Caco-2 (cell line): ENCODE data around the gene TESK2. TPM values are rescaled to one million over a fixed set of nuclear protein-coding genes. Genes with fewer than 3 reads are reported as not detected.
A peak's percentile ranks its signal among the peaks of the same experiment; 100 is the strongest.

Source experiments
- BruUV-seq: library from RNA; stranded (reverse); fragments of 400-500 nt; replicated peaks from 2 replicates; lab custom pipeline; 2021; lab: Mats Ljungman, UMichigan
- CTCF ChIA-PET: fragments of 300-600 bp; sonication (Branson Sonifier 250); formaldehyde crosslinking; loops from one replicate; lab custom pipeline; 2022; ENCODE audit warnings: antibody characterized with exemption; lab: Charles Lee
- POLR2A ChIA-PET: fragments of 300-600 bp; sonication (Branson Sonifier 250); formaldehyde crosslinking; loops from one replicate; lab custom pipeline; 2022; ENCODE audit warnings: antibody characterized with exemption; lab: Charles Lee
- DNase-seq, 2 experiments: peaks; one replicate each; pipeline versions ENCODE4 v3.0.0 to v3.0.0-alpha.2; 2020 to 2022
- H3K27me3 ChIP-seq: replicated peaks from 2 replicates; pipeline ENCODE4 v1.6.0; 2011; ENCODE audit warnings: low read length; ENCODE audit not compliant: control insufficient read depth, insufficient read depth
- H3K36me3 ChIP-seq: 2 replicates; pipeline ENCODE4 v1.5.1; 2011; ENCODE audit warnings: low read length; ENCODE audit not compliant: control insufficient read depth, insufficient read depth
- H3K4me1 ChIP-seq: fragments of 250-450 bp; sonication (Bioruptor Pico); 2 replicates; pipeline ENCODE4 v1.5.1; 2020; ENCODE audit warnings: mild to moderate bottlenecking
- H3K4me3 ChIP-seq: 2 replicates; pipeline ENCODE4 v1.5.1; 2011; ENCODE audit warnings: low read depth, mild to moderate bottlenecking, control low read depth, low read length
- H3K9me3 ChIP-seq: fragments of 250-450 bp; sonication (Bioruptor Pico); 2 replicates; pipeline ENCODE4 v1.5.1; 2020; ENCODE audit warnings: mild to moderate bottlenecking, moderate library complexity
- H3K27ac Mint-ChIP-seq: one replicate; pipeline ENCODE4 v1.8.0; 2022; ENCODE audit warnings: mixed read lengths; ENCODE audit not compliant: unreplicated experiment
- H3K27me3 Mint-ChIP-seq: one replicate; pipeline ENCODE4 v1.8.0; 2022; ENCODE audit warnings: mixed read lengths; ENCODE audit not compliant: insufficient read depth, unreplicated experiment
- H3K36me3 Mint-ChIP-seq: one replicate; pipeline ENCODE4 v1.8.0; 2022; ENCODE audit warnings: mild to moderate bottlenecking, mixed read lengths; ENCODE audit not compliant: insufficient read depth, unreplicated experiment
- H3K4me1 Mint-ChIP-seq: one replicate; pipeline ENCODE4 v1.8.0; 2022; ENCODE audit warnings: low read depth, mixed read lengths; ENCODE audit not compliant: unreplicated experiment
- H3K4me3 Mint-ChIP-seq: one replicate; pipeline ENCODE4 v1.8.0; 2022; ENCODE audit warnings: mild to moderate bottlenecking, moderate library complexity, mixed read lengths; ENCODE audit not compliant: unreplicated experiment
- H3K9me3 Mint-ChIP-seq: one replicate; pipeline ENCODE4 v1.8.0; 2022; ENCODE audit warnings: mixed read lengths; ENCODE audit not compliant: unreplicated experiment
- intact Hi-C: fragments of 100-400 bp; cut with micrococcal nuclease; formaldehyde crosslinking; loops from one replicate; pipeline ENCODE4 v1.10.0; 2022; ENCODE audit not compliant: unreplicated experiment
- total RNA-seq: library from RNA; stranded (reverse); gene quantifications from 2 replicates; pipeline ENCODE4 v1.2.3, GENCODE V29; 2022
- TF ChIP-seq, protein P1 (sequence below), 2 experiments: fragments of 200-600 bp in 1 of 2; IDR thresholded peaks; 1 replicate in 1 of 2; 2 replicates in 1 of 2; pipeline versions ENCODE4 v1.5.1 to v1.8.0; 2011 to 2022; ENCODE audit warnings: antibody characterized with exemption in 1 of 2, control low read depth in 1 of 2, inconsistent platforms in 1 of 2, low read depth in 1 of 2, low read length in 1 of 2, mild to moderate bottlenecking in 1 of 2, moderate library complexity in 1 of 2; ENCODE audit not compliant: insufficient read depth in 1 of 2, severe bottlenecking in 1 of 2, unreplicated experiment in 1 of 2

TESK2 gene
- total RNA-seq, 1 experiment from 2014 or later = 14.7 TPM

DNA sequence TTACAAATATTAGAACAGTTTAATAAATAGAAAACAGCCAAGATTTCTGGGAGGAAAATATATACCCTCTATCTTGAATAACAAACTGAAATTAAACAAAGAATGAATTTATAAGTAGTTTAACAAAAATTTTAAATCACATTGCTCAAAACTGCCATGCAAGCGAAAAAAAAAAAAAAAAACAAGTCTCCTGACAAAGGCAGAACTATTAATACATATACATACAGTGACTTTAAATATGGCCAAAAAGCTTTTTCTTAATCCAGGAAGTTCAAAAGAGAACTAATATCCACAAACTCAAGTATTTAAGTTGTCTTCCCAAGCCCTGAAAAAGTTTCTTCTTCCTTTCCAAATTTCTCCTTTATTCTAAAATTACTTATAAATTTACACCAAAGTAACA, 87.2 kb downstream of the TESK2 start:
- CTCF ChIA-PET = no interaction called here
- BruUV-seq = no TSS peak
- H3K4me3 Mint-ChIP-seq = peak overlapping the region; percentile 10
- peaks cover 19% of the 10 kb centered on the region for H3K4me1 Mint-ChIP-seq
- intact Hi-C loops = no loop called here
- TF ChIP-seq, protein P1, sequence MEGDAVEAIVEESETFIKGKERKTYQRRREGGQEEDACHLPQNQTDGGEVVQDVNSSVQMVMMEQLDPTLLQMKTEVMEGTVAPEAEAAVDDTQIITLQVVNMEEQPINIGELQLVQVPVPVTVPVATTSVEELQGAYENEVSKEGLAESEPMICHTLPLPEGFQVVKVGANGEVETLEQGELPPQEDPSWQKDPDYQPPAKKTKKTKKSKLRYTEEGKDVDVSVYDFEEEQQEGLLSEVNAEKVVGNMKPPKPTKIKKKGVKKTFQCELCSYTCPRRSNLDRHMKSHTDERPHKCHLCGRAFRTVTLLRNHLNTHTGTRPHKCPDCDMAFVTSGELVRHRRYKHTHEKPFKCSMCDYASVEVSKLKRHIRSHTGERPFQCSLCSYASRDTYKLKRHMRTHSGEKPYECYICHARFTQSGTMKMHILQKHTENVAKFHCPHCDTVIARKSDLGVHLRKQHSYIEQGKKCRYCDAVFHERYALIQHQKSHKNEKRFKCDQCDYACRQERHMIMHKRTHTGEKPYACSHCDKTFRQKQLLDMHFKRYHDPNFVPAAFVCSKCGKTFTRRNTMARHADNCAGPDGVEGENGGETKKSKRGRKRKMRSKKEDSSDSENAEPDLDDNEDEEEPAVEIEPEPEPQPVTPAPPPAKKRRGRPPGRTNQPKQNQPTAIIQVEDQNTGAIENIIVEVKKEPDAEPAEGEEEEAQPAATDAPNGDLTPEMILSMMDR (IDR thresholded peaks at IDR 0.05; ENCODE audit: insufficient read depth in 1 of 2, low read depth in 1 of 2, low read length in 1 of 2, severe bottlenecking in 1 of 2, unreplicated experiment in 1 of 2) = no peak
- Histone ChIP-seq H3K36me3 (no peaks in the 10 kb centered on the region), H3K4me1 (peaks cover 17% of the 10 kb centered on the region), H3K27me3 (no peaks in the 10 kb centered on the region), H3K4me3 (no peak overlapping the region), H3K9me3 (no peaks in the 10 kb centered on the region)
- H3K27ac Mint-ChIP-seq = no peak overlapping the region
- no peaks in the 10 kb centered on the region for H3K9me3 Mint-ChIP-seq
- DNase-seq = no peak
- H3K27me3 Mint-ChIP-seq = no peaks in the 10 kb centered on the region
- H3K36me3 Mint-ChIP-seq = no peaks in the 10 kb centered on the region
- POLR2A ChIA-PET = interaction anchor here (1.0 kb wide), 1 partner anchor 118 kb away, joined by 3 read pairs; the partner anchor contains the start of gene PRDX1

DNA sequence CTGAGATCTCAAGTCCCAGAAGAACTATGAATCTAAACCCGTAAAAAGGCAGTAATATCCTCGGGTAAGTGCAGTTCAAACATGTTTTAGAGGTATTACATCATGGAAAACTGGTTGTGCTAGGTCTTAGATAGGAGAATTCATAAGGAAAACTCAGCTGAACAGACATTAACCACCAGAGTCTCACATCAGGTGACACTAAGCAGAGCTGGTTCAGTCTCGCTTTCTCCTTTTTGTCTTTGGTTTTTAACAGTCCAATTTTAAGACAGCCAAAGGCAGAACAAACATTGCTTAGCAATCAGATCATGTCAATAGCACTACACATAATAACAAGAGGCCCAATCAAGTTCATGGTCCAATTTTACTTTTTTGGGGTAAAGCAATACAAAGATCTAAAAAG, 87.7 kb downstream of the TESK2 start:
- CTCF ChIA-PET = no interaction called here
- no peaks in the 10 kb centered on the region for H3K9me3 Mint-ChIP-seq
- POLR2A ChIA-PET = interaction anchor here (1.0 kb wide), 1 partner anchor 118 kb away, joined by 3 read pairs; the partner anchor contains the start of gene PRDX1
- peak overlapping the region; percentile 85 for H3K27ac Mint-ChIP-seq
- intact Hi-C loops = no loop called here
- H3K27me3 ChIP-seq = no peaks in the 10 kb centered on the region
- no peaks in the 10 kb centered on the region for H3K36me3 Mint-ChIP-seq
- H3K4me3 ChIP-seq = no peak overlapping the region
- no TSS peak for BruUV-seq
- H3K4me1 Mint-ChIP-seq = peaks cover 19% of the 10 kb centered on the region
- TF ChIP-seq, protein P1 (IDR thresholded peaks at IDR 0.05; ENCODE audit: insufficient read depth in 1 of 2, low read depth in 1 of 2, low read length in 1 of 2, severe bottlenecking in 1 of 2, unreplicated experiment in 1 of 2) = no peak
- no peaks in the 10 kb centered on the region for H3K36me3 ChIP-seq
- H3K4me1 ChIP-seq = peaks cover 17% of the 10 kb centered on the region
- peak overlapping the region; percentile 10 for H3K4me3 Mint-ChIP-seq
- no peaks in the 10 kb centered on the region for H3K27me3 Mint-ChIP-seq
- DNase-seq = peak in 1 of 2 experiments; percentile 31
- H3K9me3 ChIP-seq = no peaks in the 10 kb centered on the region

DNA sequence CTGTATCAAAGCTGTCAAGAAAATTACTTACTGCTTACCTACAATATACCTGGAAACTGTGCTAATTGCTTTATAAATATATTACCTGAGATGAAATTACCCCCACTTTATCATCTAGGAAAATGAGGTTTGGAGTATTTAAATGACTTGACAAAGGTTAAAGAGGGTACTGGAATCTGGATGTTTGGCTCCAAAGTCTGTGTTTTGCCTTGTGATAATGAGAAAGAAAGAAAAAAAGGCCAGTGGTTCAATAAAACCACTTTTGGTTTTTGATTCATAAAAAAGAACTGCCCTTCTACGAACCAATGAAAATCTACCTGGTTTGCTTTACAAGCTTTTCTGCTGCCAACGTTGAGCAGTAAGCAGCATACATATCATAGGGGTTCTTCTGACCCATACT, 89.4 kb downstream of the TESK2 start:
- H3K9me3 Mint-ChIP-seq = no peaks in the 10 kb centered on the region
- TF ChIP-seq, protein P1 (IDR thresholded peaks at IDR 0.05; ENCODE audit: insufficient read depth in 1 of 2, low read depth in 1 of 2, low read length in 1 of 2, severe bottlenecking in 1 of 2, unreplicated experiment in 1 of 2) = no peak
- H3K27me3 Mint-ChIP-seq = no peaks in the 10 kb centered on the region
- Histone ChIP-seq H3K9me3 (no peaks in the 10 kb centered on the region), H3K36me3 (no peaks in the 10 kb centered on the region), H3K27me3 (no peaks in the 10 kb centered on the region), H3K4me3 (no peak overlapping the region), H3K4me1 (peaks cover 17% of the 10 kb centered on the region)
- CTCF ChIA-PET = interaction anchor here (0.7 kb wide), 1 partner anchor 61 kb away, joined by 3 read pairs; no protein-coding TSS in a partner anchor
- POLR2A ChIA-PET = no interaction called here
- peaks cover 6% of the 10 kb centered on the region for H3K36me3 Mint-ChIP-seq
- H3K4me3 Mint-ChIP-seq = no peak overlapping the region
- DNase-seq = no peak
- no TSS peak for BruUV-seq
- intact Hi-C loops = no loop called here
- H3K4me1 Mint-ChIP-seq = peaks cover 27% of the 10 kb centered on the region
- no peak overlapping the region for H3K27ac Mint-ChIP-seq
